Measurements from ENCODE around the gene MIS12.
A peak's percentile ranks its signal among the peaks of the same experiment; 100 is the strongest.

Gene MIS12

GRCh38 chr17:5500589-5501391, 14.4 kb downstream of the MIS12 start:
- peak; percentile 75 for DNase-seq

GRCh38 chr17:5501685-5502084, 15.3 kb downstream of the MIS12 start:
- no peak for DNase-seq

- DNase-seq: no peak
Observed at GRCh38 chr17:5502552-5502951, 16.2 kb downstream of the MIS12 start.

DNA sequence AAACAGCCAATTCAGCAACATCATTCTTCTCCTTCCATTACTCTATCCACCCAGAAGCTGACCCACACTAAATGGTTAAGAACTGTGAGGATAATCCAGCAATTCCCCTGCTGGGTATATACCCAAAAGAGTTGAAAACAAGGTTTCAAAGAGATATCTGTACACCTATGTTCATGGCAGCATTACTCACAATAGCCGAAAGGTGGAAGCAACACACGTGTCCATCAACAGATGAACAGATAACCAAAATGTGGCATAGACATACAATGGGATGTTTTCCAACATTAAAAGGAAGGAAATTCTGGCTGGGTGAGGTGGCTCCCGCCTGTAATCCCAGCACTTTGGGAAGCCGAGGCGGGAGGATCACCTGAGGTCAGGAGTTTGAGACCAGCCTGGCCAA, 19.9 kb downstream of the MIS12 start:
- no peak for DNase-seq

GRCh38 chr17:5508810-5509209, 22.4 kb downstream of the MIS12 start:
- no peak for DNase-seq

GRCh38 chr17:5509482-5509881, 23.1 kb downstream of the MIS12 start:
- no peak for DNase-seq

GRCh38 chr17:5510771-5511170, 24.4 kb downstream of the MIS12 start:
- no peak for DNase-seq

DNA sequence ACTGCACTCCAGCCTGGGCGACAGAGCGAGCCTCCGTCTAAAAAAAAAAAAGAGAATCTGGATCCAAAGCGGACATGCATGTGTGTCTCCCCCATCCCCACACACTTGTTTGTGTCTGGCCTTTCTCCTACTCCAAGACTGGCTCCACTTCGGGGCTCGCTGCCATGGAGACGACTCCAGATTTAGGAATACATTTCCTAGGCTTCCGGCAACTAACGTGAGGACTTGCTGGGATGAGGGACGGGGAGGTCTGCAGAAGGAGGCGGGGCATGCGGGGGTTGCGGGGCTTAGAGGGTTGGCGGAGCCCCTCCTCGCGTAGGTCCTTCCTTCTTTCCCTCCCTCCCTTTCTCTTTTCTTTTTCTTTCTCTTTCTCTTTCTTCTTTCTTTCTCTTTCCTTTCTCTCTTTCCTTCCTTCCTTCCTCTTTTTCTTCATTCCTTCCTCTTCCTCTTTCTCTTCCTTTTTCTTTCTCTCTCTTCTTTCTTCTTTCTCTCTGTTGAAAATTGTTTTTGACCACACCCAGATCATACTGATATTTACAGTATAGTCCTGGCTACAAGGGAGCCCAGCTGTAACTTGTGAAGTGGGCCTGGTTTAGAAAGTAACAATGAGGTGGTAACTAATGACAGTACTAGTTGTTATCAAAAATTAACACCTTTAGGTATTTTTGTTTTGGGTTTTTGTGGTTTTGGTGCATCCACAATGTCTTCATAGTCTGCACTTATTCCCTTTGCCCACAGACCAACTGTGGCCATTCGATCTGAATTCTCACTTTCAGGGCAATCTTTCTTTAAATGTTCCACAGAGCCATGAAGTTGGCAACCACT, 25.2 kb downstream of the MIS12 start:
- peak; percentile 52 for DNase-seq

GRCh38 chr17:5513628-5514027, 27.3 kb downstream of the MIS12 start:
- DNase-seq: peak; percentile 62

GRCh38 chr17:5514976-5515375, 28.6 kb downstream of the MIS12 start:
- DNase-seq: no peak

GRCh38 chr17:5516060-5516792, 29.9 kb downstream of the MIS12 start:
- peak; percentile 10 for DNase-seq

- DNase-seq: peak; percentile 13
Observed at GRCh38 chr17:5522476-5522875, 36.1 kb downstream of the MIS12 start.

- no peak for DNase-seq
Observed at GRCh38 chr17:5523249-5523648, 36.9 kb downstream of the MIS12 start.

DNA sequence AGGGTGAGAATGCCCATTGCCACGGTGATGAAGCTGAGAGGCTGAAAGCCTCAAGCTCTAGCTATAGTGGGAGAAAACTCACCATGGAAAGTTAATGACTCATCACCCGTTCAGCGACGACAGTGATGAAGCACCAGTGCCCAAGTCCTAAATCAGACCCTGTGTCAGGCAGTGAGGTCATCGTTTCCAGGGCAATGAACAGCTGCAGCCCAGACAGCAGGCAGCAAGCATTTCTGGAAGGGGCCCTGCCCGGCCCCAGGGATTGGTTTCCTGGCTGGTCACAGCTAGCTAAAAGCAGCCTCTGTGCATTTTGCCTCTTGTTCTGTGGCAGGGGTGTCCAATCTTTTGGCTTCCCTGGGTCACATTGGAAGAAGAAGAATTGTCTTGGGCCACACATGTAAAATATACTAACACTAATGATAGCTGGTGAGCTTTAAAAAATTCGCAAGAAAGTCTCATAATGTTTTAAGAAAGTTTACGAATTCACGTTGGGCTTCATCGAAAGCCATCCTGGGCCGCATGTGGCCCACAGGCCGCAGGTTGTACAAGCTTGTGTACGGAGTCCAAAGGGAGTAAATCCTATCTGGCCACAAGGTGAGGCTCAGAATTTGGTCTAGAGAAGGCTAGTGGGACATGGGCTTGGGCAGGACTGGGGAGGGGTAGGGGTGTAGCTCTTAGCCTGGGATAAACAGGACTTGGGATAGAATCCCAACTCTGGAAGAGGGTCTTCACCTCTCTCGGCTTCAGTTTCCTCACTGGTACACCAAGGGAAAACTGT, 40.6 kb downstream of the MIS12 start:
- DNase-seq: peak; percentile 28

DNA sequence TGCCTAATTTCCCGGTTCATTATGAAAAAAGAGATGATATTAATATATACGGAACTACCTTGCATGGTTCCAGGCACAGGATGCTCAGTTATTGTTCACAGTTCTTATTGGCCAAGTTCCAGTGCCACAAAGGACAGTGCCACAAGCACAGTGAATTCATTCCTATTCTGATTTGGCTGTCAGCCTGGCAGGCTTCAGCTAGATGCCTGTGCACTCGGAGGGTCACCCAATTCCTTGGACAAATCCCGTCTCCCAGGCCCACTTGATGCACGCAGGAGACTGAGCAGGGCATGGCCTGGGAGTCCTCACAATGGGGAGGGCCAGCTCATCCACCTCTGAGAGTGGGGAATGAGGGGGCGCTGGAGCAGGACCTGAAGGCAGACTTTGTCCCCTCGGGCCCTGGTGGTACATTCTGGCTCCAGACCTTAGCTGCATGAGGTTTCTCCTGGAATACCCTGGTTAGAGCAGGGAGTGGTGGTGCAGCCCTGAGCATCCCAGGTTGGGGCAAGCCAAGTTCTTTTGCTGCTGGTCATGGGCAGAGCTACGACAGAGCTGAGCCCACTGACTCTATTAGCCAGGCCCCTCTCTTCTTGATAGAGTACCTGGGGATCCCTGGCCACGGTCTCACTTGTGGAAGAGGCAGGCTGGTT, 41.4 kb downstream of the MIS12 start:
- no peak for DNase-seq

GRCh38 chr17:5530265-5531084, 44.1 kb downstream of the MIS12 start:
- DNase-seq: no peak

DNA sequence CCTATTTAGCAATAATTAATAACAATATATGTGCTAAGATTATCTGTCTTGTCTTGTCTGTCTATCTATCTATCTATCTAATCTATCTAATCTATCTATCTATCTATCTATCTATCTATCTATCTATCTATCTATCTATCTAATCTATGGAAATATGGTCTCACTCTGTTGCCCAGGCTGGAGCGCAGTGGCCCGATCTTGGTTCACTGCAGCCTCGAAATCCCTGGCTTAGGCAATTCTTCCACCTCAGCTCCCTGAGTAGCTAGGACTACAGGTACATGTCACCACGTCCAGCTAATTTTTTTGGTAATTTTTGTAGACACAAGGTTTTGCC, 44.7 kb downstream of the MIS12 start:
- no peak for DNase-seq

- DNase-seq: no peak
Observed at GRCh38 chr17:5532581-5532980, 46.2 kb downstream of the MIS12 start.

DNA sequence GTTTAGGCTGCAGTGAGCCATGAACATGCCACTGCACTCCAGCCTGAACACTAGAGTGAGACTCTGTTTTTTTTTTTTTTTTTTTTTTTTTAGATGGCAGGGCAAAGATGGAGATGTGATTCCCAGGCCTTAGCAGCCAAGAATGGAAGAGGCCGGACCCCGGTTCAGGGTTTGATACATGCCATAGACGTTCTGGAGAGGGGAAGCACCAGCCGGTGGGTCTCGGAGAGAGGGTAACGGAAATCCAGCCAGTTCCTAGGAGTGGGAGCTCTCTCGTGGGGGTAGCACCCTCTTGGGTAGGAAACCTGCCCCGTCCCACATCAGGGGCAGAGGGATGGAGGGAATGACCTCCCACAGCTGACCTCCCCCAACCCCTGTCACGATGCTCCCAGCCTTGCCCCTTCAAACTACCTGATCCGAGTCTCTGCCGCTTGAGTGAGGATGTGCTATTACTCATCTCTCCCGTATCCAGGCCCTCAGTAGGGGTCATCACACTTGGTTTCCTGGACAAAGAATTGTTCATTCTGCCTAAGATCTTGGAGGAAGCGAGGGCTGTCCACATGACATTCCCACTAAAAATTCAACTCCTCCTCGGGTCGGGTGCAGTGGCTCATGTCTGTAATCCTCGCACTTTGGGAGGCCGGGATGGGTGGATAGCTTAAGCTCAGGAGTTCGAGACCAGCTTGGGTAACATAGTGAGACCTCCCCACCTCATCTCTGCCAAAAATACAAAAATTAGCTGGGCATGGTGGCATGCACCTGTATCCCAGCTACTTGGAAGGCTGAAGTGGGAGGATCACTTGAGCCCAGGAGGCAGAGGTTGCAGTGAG, 47.3 kb downstream of the MIS12 start:
- DNase-seq: no peak

DNA sequence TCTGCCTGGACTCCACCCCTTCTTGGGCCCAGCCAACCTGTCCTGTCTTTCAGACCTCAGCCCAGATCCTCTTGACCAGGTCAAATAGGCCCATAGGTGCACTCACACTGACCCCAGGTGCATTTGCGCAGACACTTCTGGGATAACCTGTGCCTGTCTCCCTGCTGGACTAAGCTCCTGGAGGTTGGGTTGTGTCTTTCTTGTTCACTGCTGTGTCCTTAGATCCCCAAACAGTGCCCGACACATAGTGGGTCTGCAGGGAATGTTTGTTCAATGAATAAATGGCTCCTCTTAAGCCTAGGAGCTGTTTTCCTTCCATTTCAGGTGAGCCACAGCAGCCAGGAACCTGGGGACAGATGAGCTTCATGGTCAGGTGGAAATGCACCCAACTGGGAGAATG, 49.1 kb downstream of the MIS12 start:
- no peak for DNase-seq

All from hematopoietic multipotent progenitor cell treated with erythropoietin and hydrocortisone succinate and interleukin-3 and kit ligand, for 6 days (in vitro differentiated cells).